ENCODE results near the gene RNF212B. TPM values are rescaled to one million over a fixed set of nuclear protein-coding genes. Genes with fewer than 3 reads are reported as not detected.

RNF212B gene
- total and polyA plus RNA-seq, 10 of the 15 experiments (the other 5 are each of a cell fraction or from before 2014, with no cell fraction given), result not detected

DNA sequence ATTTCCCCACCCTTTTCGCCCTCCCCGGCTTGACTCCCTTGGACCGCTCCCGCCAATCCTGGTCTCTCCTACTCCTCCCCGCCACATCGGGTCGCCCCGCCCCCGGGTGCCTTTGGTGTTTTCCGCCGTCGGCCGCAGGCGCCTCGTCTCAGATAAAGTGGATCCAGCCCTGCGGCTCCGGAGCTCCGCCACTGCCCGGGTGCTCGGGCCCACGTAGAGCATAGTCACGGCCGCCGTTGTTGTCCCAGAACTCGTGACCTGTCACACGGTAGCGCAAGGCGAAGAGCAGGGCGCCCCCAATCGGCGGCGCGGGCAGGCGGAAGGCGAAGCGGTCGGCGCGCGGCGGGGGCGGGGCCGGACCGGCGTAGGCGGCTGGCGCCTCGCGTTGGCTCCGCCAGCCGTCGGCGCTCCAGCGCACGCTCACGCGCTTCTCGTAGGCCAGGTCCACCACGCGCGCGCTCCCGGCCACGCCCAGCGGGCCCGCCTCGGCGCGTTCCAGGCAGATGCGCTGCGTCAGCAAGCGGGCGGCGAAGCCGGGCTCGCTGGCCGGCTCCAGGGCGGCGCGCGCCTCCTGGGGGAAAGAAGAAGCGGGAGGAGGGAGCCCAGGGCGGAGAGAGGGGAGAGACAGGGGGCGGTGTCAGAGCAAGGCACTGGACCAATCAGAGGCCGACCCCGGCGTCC is 63.7 kb downstream of the RNF212B start (continued):
- TF ChIP-seq, protein P1, sequence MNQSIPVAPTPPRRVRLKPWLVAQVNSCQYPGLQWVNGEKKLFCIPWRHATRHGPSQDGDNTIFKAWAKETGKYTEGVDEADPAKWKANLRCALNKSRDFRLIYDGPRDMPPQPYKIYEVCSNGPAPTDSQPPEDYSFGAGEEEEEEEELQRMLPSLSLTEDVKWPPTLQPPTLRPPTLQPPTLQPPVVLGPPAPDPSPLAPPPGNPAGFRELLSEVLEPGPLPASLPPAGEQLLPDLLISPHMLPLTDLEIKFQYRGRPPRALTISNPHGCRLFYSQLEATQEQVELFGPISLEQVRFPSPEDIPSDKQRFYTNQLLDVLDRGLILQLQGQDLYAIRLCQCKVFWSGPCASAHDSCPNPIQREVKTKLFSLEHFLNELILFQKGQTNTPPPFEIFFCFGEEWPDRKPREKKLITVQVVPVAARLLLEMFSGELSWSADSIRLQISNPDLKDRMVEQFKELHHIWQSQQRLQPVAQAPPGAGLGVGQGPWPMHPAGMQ (IDR thresholded peaks at IDR 0.05; ENCODE audit: borderline replicate concordance), result no peak
- TF ChIP-seq CEBPZ (IDR thresholded peaks at IDR 0.05; ENCODE audit: low read depth, low read length) (no peak), CBX5 (IDR thresholded peaks at IDR 0.05; ENCODE audit: low read depth) (no peak), YBX1 (IDR thresholded peaks at IDR 0.05) (no peak), MEF2A (IDR thresholded peaks at IDR 0.05; ENCODE audit: insufficient read depth, low read depth, low read length) (0 out of 2 replicates have a peak, but pooled peaks have one; percentile 51), GATAD2B (conservative IDR thresholded peaks at IDR 0.05; ENCODE audit: low read depth) (peak; percentile 80), SIN3A (IDR thresholded peaks at IDR 0.05; ENCODE audit: low read depth, low read length) (peak; percentile 54), HDGF (IDR thresholded peaks at IDR 0.05) (peak; percentile 69; the same call in 1 of the 2 replicates), RELA (IDR thresholded peaks at IDR 0.05; ENCODE audit: borderline replicate concordance, partially characterized antibody) (peak; percentile 76), NFXL1 (IDR thresholded peaks at IDR 0.05; ENCODE audit: borderline replicate concordance) (no peak), SP1 (IDR thresholded peaks at IDR 0.05; ENCODE audit: low read depth, low read length) (no peak), EP300 (IDR thresholded peaks at IDR 0.05; ENCODE audit: borderline replicate concordance in 1 of 2, control insufficient read depth in 1 of 2, low read depth in 2 of 2, low read length in 2 of 2) (peak; percentile 39; a peak in 1 of 4 replicates), MEF2B (IDR thresholded peaks at IDR 0.05; ENCODE audit: partially characterized antibody, poor library complexity, severe bottlenecking) (no peak), ZBTB33 (IDR thresholded peaks at IDR 0.05) (no peak), RAD21 (IDR thresholded peaks at IDR 0.05; ENCODE audit: insufficient read depth, low read depth, low read length) (peak; percentile 43; the same call in 1 of the 2 replicates), SREBF2 (IDR thresholded peaks at IDR 0.05; ENCODE audit: low read length) (no peak)
- TF ChIP-seq, protein P2, sequence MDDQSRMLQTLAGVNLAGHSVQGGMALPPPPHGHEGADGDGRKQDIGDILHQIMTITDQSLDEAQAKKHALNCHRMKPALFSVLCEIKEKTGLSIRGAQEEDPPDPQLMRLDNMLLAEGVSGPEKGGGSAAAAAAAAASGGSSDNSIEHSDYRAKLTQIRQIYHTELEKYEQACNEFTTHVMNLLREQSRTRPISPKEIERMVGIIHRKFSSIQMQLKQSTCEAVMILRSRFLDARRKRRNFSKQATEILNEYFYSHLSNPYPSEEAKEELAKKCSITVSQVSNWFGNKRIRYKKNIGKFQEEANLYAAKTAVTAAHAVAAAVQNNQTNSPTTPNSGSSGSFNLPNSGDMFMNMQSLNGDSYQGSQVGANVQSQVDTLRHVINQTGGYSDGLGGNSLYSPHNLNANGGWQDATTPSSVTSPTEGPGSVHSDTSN (IDR thresholded peaks at IDR 0.05; ENCODE audit: insufficient replicate concordance, low read depth, low read length), result peak; percentile 24
- TF ChIP-seq, protein P3, sequence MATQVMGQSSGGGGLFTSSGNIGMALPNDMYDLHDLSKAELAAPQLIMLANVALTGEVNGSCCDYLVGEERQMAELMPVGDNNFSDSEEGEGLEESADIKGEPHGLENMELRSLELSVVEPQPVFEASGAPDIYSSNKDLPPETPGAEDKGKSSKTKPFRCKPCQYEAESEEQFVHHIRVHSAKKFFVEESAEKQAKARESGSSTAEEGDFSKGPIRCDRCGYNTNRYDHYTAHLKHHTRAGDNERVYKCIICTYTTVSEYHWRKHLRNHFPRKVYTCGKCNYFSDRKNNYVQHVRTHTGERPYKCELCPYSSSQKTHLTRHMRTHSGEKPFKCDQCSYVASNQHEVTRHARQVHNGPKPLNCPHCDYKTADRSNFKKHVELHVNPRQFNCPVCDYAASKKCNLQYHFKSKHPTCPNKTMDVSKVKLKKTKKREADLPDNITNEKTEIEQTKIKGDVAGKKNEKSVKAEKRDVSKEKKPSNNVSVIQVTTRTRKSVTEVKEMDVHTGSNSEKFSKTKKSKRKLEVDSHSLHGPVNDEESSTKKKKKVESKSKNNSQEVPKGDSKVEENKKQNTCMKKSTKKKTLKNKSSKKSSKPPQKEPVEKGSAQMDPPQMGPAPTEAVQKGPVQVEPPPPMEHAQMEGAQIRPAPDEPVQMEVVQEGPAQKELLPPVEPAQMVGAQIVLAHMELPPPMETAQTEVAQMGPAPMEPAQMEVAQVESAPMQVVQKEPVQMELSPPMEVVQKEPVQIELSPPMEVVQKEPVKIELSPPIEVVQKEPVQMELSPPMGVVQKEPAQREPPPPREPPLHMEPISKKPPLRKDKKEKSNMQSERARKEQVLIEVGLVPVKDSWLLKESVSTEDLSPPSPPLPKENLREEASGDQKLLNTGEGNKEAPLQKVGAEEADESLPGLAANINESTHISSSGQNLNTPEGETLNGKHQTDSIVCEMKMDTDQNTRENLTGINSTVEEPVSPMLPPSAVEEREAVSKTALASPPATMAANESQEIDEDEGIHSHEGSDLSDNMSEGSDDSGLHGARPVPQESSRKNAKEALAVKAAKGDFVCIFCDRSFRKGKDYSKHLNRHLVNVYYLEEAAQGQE (IDR thresholded peaks at IDR 0.05; ENCODE audit: low read depth, low read length), result no peak

All from GM12878 (cell line).